CD1c-positive myeloid dendritic cell (primary cell): ENCODE measurements around the gene NEXMIF.
"Not testable (repeated sequence)": the region's sequence is repeated elsewhere in the genome, so short reads cannot be mapped to it uniquely, and the experiment has no call there.

Experiments used
- DNase-seq: peaks from one replicate; pipeline ENCODE4 v3.0.0-alpha.2; 2016; ENCODE audit errors: extremely low spot score

NEXMIF gene

GRCh38 chrX:74797338-74797887, 127.8 kb downstream of the NEXMIF start:
- no peak for DNase-seq

DNA sequence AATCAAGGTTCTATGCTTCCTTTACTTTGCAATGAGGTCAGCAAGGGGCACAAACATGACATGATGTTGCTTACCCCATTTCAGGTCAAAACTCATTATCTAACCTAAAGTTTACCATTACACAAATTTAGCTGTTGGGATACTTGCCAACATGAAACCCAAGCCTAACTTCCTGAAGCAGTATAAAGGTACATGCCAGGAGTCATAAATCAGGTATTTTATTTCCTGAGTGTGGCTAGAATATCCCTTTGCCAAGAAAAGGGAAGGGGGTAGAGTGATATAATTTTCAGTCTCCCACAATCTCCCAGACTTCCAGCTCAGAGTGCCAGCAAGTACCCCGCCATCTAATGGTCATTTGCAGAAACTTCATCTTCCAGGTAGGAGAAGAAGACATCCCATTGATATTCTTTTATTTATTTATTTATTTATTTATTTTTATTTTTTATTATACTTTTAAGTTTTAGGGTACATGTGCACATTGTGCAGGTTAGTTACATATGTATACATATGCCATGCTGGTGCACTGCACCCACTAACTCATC, 136.6 kb downstream of the NEXMIF start:
- no peak for DNase-seq

GRCh38 chrX:74784629-74785028, 140.6 kb downstream of the NEXMIF start:
- DNase-seq = no peak

- DNase-seq = no peak
Measured at GRCh38 chrX:74781507-74782034, 143.7 kb downstream of the NEXMIF start.

GRCh38 chrX:74779175-74779574, 146.1 kb downstream of the NEXMIF start:
- no peak for DNase-seq

DNA sequence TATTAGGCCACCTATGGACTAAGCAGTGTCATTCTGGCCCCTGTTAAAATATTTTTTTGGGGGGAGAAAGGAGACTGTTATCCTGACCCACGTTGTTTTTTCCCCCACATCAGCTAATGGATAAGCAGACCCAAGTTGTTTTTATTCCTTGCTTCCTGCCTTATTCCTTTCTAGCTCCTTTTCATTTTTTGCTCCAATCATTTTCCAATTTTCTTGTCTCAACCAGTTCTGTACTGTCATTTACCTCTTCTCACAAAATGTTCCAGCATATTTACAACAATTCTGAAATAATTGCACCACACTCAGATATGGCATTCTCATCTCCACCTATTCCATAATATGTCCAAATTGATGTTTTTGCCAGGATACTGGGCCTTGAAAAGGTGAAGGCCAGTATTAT, 150.3 kb downstream of the NEXMIF start:
- no peak for DNase-seq

- DNase-seq = no peak
Measured at GRCh38 chrX:74736450-74736849, 188.8 kb downstream of the NEXMIF start.

DNA sequence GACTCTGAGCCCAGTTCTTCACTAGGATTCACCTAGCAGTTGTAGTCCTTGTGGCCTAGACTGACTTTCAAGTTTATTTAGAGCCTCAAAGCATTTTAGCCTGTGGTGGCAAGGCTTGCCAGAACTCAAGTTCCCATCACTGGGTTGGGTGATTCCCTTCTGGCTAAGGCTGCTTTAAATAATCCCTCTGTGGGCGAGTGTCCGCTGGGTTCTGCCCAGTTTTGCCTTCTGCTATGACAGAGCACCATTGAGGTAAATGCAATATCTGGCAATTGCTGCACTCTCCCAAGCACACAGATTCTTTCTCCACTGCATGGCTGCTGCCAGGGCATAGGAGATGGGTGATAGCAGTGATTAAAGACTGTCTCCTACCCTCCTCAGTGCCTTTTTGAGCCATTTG, 220.0 kb downstream of the NEXMIF start:
- DNase-seq = no peak

DNA sequence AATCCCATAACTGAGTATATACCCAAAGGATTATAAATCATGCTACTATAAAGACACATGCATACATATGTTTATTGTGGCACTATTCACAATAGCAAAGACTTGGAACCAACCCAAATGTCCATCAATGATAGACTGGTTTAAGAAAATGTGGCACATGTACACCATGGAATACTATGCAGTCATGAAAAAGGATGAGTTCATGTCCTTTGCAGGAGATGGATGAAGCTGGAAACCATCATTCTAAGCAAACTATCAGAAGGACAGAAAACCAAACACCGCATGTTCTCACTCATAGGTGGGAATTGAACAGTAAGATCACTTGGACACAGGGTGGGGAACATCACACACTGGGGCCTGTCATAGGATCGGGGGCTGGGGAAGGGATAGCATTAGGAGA, 223.9 kb downstream of the NEXMIF start:
- DNase-seq = not testable (repeated sequence)

- DNase-seq = no peak
Measured at GRCh38 chrX:74684466-74684865, 240.8 kb downstream of the NEXMIF start.
